Measurements from ENCODE around the gene LIPE. TPM values are rescaled to one million over a fixed set of nuclear protein-coding genes. Genes with fewer than 3 reads are reported as not detected.

The LIPE gene
- total and polyA plus RNA-seq, 2 experiments from 2014 or later: 5.8 to 10.9 TPM

GRCh38 chr19:42452590-42452989 is 25.4 kb upstream of the LIPE start:
- no peak overlapping the region for H3K4me3 Mint-ChIP-seq
- Histone ChIP-seq H3F3A (replicated peaks; ENCODE audit: low read depth) (no peaks in the 10 kb centered on the region), H3K4me3 (no peak overlapping the region), H3K4me2 (no peak overlapping the region; the same call in 1 of the 2 replicates), H3K27me3 (ENCODE audit: insufficient read depth) (no peaks in the 10 kb centered on the region), H4K20me1 (replicated peaks; ENCODE audit: insufficient read depth) (no peaks in the 10 kb centered on the region), H3K36me3 (ENCODE audit: insufficient read depth) (no peaks in the 10 kb centered on the region), H3K27ac (ENCODE audit: low read depth) (no peak overlapping the region), H3K4me1 (ENCODE audit: insufficient read depth) (peaks cover 31% of the 10 kb centered on the region), H3K9me2 (ENCODE audit: insufficient read depth) (no peaks in the 10 kb centered on the region), H3K79me2 (replicated peaks; ENCODE audit: insufficient read depth) (no peaks in the 10 kb centered on the region), H2AFZ (no peak overlapping the region)
- TF ChIP-seq NANOG (IDR thresholded peaks at IDR 0.05; ENCODE audit: borderline replicate concordance): no peak
- TF ChIP-seq ZNF331 (CRISPR knock-in tag; IDR thresholded peaks at IDR 0.05; ENCODE audit: low read depth): no peak
- no peak for TF ChIP-seq ZNF114 (CRISPR knock-in tag; IDR thresholded peaks at IDR 0.05)
- no peaks in the 10 kb centered on the region; the same call in 2 of the 3 replicates for H3K36me3 Mint-ChIP-seq (ENCODE audit: low read depth)
- DNase-seq (ENCODE audit: low spot score) (no peak), ATAC-seq (peak; percentile 55)
- H3K27me3 Mint-ChIP-seq (ENCODE audit: insufficient read depth, low read depth, poor library complexity): no peaks in the 10 kb centered on the region
- no peak overlapping the region for H3K27ac Mint-ChIP-seq
- peaks cover 22% of the 10 kb centered on the region for H3K4me1 Mint-ChIP-seq
- no peaks in the 10 kb centered on the region for H3K9me3 Mint-ChIP-seq

- Histone ChIP-seq H3K4me2 (no peak overlapping the region), H3K4me3 (no peak overlapping the region), H3F3A (replicated peaks; ENCODE audit: low read depth) (no peaks in the 10 kb centered on the region), H3K27me3 (ENCODE audit: insufficient read depth) (no peaks in the 10 kb centered on the region), H2AFZ (no peak overlapping the region), H3K9me2 (ENCODE audit: insufficient read depth) (no peaks in the 10 kb centered on the region), H4K20me1 (replicated peaks; ENCODE audit: insufficient read depth) (no peaks in the 10 kb centered on the region), H3K4me1 (ENCODE audit: insufficient read depth) (peaks cover 23% of the 10 kb centered on the region), H3K36me3 (ENCODE audit: insufficient read depth) (no peaks in the 10 kb centered on the region), H3K27ac (ENCODE audit: low read depth) (no peak overlapping the region), H3K79me2 (replicated peaks; ENCODE audit: insufficient read depth) (no peaks in the 10 kb centered on the region)
- DNase-seq (ENCODE audit: low spot score): peak; percentile 89
- no peak overlapping the region for H3K4me3 Mint-ChIP-seq
- H3K9me3 Mint-ChIP-seq: no peaks in the 10 kb centered on the region
- H3K27me3 Mint-ChIP-seq (ENCODE audit: insufficient read depth, low read depth, poor library complexity): no peaks in the 10 kb centered on the region
- peaks cover 11% of the 10 kb centered on the region for H3K4me1 Mint-ChIP-seq
- peak; percentile 97 for ATAC-seq
- no peaks in the 10 kb centered on the region; the same call in 2 of the 3 replicates for H3K36me3 Mint-ChIP-seq (ENCODE audit: low read depth)
- no peak overlapping the region for H3K27ac Mint-ChIP-seq
- no peak for TF ChIP-seq ZNF331 (CRISPR knock-in tag; IDR thresholded peaks at IDR 0.05; ENCODE audit: low read depth)
- TF ChIP-seq ZNF462 (CRISPR knock-in tag; IDR thresholded peaks at IDR 0.05): no peak
- TF ChIP-seq REST (IDR thresholded peaks at IDR 0.05; ENCODE audit: unreplicated experiment): no peak
- TF ChIP-seq JUNB (IDR thresholded peaks at IDR 0.05; ENCODE audit: unreplicated experiment): no peak
- TF ChIP-seq POLR2AphosphoS5 (IDR thresholded peaks at IDR 0.05; ENCODE audit: low read depth): no peak
- TF ChIP-seq STAT1 (IDR thresholded peaks at IDR 0.05; ENCODE audit: unreplicated experiment): no peak
- TF ChIP-seq CTCF (conservative IDR thresholded peaks at IDR 0.05; ENCODE audit: low read depth in 2 of 2): peak; percentile 99 to 100
- no peak for TF ChIP-seq EZH2 (IDR thresholded peaks at IDR 0.05; ENCODE audit: low read depth, unreplicated experiment)
Measured at GRCh38 chr19:42450314-42450934, 23.2 kb upstream of the LIPE start.

Data from GM23338 (cell line).